Small intestine (tissue), 7 donors: ENCODE data around the gene CHMP2A. TPM values are rescaled to one million over a fixed set of nuclear protein-coding genes. Genes with fewer than 3 reads are reported as not detected.

ENCODE experiments used
- DNase-seq, 2 donors: peaks; one replicate each; pipeline versions ENCODE4 v3.0.0 to v3.0.0-alpha.2; 2013
- FAIRE-seq: peaks from 2 replicates; lab custom pipeline; 2012; peaks lifted over from hg19 to GRCh38; lab: Jason Lieb, UNC
- H3K27ac ChIP-seq, 3 donors: one replicate each; pipeline ENCODE4 v1.5.1; 2013; ENCODE audit warnings: low read length in 2 of 3, mild to moderate bottlenecking in 2 of 3, control low read depth in 1 of 3, inconsistent platforms in 1 of 3, low read depth in 1 of 3, moderate library complexity in 1 of 3
- H3K27me3 ChIP-seq, 3 donors: one replicate each; pipeline ENCODE4 v1.6.1; 2013; ENCODE audit warnings: low read length in 3 of 3, inconsistent platforms in 1 of 3; ENCODE audit not compliant: control insufficient read depth in 3 of 3, insufficient read depth in 3 of 3
- H3K36me3 ChIP-seq, 3 donors: one replicate each; pipeline ENCODE4 v1.6.1; 2013; ENCODE audit warnings: low read length in 3 of 3, inconsistent platforms in 1 of 3, low read depth in 1 of 3, mild to moderate bottlenecking in 1 of 3, moderate library complexity in 1 of 3; ENCODE audit not compliant: control insufficient read depth in 3 of 3, insufficient read depth in 2 of 3
- H3K4me1 ChIP-seq, 3 donors: one replicate each; pipeline ENCODE4 v1.6.1; 2013; ENCODE audit warnings: low read length in 2 of 3, inconsistent platforms in 1 of 3, low read depth in 1 of 3, mild to moderate bottlenecking in 1 of 3, moderate library complexity in 1 of 3; ENCODE audit not compliant: control insufficient read depth in 3 of 3, insufficient read depth in 2 of 3
- H3K4me3 ChIP-seq, 3 donors: one replicate each; pipeline ENCODE4 v1.5.1; 2013; ENCODE audit warnings: low read length in 3 of 3, control low read depth in 1 of 3, inconsistent platforms in 1 of 3, low read depth in 1 of 3, mild to moderate bottlenecking in 1 of 3, moderate library complexity in 1 of 3
- H3K9me3 ChIP-seq, 2 donors: one replicate each; pipeline ENCODE4 v1.6.1; 2013; ENCODE audit warnings: low read depth in 1 of 2, low read length in 1 of 2; ENCODE audit not compliant: control insufficient read depth in 2 of 2, insufficient read depth in 1 of 2
- WGBS, 3 donors: extraction: QIAGEN DNeasy Blood & Tissue Kit; methylation state at CpG; one replicate each; pipeline ENCODE4 v1.1.7; 2013; 5-methylcytosine and 5-hydroxymethylcytosine counted together
- polyA plus RNA-seq, 4 donors: library from polyadenylated mRNA; stranded (reverse) in 3 of 4; unstranded in 1 of 4; fragments of 200-250 nt in 3 of 4; fragments of 120-200 nt in 1 of 4; gene quantifications; one replicate each; pipeline versions ENCODE4 v1.2.1 to v1.2.3, GENCODE V29; 2013
- donor health status: healthy with polysubstance abuse.
- donor health status: control.
- donor health status: control.
- donor health status: Bipolar disorder and iron deficiency.
- donor health status: healthy.

Gene CHMP2A
- polyA plus RNA-seq, 4 donors, result 131 to 384 (median 235) TPM

DNA sequence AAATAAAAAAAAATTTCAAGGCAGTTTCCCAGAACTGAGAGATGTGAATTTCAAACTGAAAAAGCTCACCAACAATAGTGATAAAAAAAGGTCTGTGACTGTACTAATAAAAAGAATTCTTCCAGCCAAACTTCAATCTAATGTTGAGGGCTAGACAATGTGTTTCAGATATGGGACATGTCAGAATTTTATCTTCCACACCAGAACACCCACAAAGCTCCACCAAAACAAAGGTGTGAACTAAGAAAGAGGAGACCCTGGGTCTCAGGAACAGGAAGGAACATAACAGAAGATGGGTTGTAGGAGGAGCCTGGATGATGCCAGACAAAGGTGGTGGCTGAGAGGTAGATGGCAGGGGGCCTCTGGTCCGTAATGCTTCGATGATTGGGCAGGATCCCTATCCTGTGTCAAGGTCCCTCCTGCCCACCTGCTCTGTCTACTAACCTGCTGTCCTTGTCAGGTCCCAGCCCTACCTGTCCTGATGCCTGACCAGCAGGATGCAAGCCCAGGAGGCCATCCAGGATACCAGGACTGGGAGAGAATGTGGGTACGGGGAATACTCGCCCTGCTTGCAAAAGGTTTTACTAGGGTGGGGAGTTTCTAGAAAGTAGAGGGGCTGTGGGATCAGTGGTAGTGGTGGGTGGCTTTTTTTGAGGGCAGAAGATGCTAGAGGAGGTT lies 13.7 kb upstream of the CHMP2A start:
- Histone ChIP-seq H3K36me3 (peaks cover 0 to 45% (median 3%) of the 10 kb centered on the region in 3 donors), H3K4me3 (no peak overlapping the region), H3K27me3 (peaks cover 0 to 2% (median 0%) of the 10 kb centered on the region in 3 donors), H3K27ac (no peak overlapping the region), H3K4me1 (peaks cover 0 to 9% (median 5%) of the 10 kb centered on the region in 3 donors), H3K9me3 (no peaks in the 10 kb centered on the region)
- FAIRE-seq (no peak), DNase-seq (no peak)
- 95 to 99% (median 95%) methylated on average over 4 of the region's 4 CpGs for WGBS, 3 donors

DNA sequence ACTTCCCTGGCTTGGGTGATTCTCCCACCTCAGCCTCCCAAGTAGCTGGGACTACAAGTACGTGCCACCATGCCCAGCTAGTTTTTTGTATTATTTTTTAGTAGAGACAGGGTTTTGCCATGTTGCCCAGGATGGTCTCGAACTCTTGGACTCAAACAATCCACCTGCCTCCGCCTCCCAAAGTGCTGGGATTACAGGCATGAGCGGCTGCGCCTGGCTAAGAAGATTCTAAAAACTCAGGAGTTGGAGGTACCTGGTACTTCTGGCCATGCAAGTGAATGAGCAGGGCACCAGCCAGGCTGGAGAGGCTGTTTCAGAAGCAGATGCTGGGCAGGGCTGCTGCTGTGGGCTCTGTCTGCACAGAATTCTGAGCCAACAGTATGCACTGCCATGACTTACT lies 12.1 kb upstream of the CHMP2A start:
- DNase-seq, result no peak
- FAIRE-seq, result no peak
- no peak overlapping the region for H3K27ac ChIP-seq
- H3K4me1 ChIP-seq, result peaks cover 1 to 6% (median 6%) of the 10 kb centered on the region in 3 donors
- peaks cover 0 to 10% (median 0%) of the 10 kb centered on the region in 3 donors for H3K27me3 ChIP-seq
- H3K4me3 ChIP-seq, result no peak overlapping the region
- H3K9me3 ChIP-seq, result no peaks in the 10 kb centered on the region
- 95 to 97% (median 96%) methylated on average over 5 of the region's 5 CpGs for WGBS, 3 donors
- H3K36me3 ChIP-seq, result peaks cover 0 to 45% (median 3%) of the 10 kb centered on the region in 3 donors

DNA sequence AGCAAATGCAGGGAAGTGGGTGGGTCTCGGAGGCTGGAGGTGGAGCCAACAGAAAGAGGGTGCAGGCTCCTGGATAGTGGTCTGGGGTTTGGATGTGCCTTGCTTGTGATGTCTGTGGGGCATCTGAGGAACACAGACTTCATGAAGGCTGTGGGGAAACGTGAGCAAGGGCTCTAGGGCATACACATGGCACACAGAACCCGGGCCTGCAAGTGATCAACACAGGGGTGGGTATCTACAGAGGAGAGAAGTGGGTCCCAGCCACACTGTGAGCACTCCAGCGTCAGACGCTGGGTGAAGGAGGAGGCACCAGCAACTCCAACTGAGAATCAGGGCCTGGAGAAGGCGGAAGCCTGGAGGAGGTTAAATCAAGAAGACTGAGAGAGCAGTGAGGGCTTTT lies 8.9 kb upstream of the CHMP2A start:
- 60 to 80% (median 70%) methylated on average over 6 of the region's 6 CpGs for WGBS, 3 donors
- FAIRE-seq (no peak), DNase-seq (no peak)

DNA sequence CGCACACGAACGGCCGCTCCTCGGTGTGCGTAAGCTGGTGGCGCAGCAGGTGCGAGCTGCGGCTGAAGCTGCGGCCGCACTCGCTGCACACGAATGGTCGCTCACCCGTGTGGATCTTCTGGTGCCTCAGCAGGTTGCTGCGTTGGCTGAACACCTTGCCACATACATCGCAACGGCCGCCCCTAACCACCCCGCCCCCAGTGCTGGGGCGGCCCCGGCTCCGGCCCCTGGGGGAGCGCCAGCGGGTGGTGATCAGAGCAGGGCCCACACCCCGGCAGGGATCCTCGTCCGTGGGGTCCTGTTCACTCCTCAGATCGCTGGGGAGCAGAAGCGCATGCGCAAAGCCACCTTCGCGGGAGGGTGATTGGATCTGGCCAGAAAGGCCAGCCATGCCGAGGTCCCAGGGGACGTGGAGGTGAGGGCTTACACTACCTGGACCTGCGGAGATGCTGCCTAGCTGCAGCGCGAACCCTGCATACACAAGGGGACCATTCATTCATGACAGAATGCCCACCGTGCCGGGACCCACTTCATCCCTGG lies 8.2 kb upstream of the CHMP2A start:
- 2 to 5% (median 4%) methylated on average over 40 of the region's 40 CpGs for WGBS, 3 donors
- peaks cover 0 to 24% (median 8%) of the 10 kb centered on the region in 3 donors for H3K4me1 ChIP-seq
- FAIRE-seq (no peak), DNase-seq (peak; percentile 30 to 69)
- no peaks in the 10 kb centered on the region for H3K9me3 ChIP-seq
- H3K4me3 ChIP-seq, result peak overlapping the region in 2 of 3 donors; percentile 30 to 38
- peaks cover 0 to 12% (median 3%) of the 10 kb centered on the region in 3 donors for H3K36me3 ChIP-seq
- H3K27ac ChIP-seq, result peak overlapping the region in 1 of 3 donors; percentile 69
- H3K27me3 ChIP-seq, result peaks cover 0 to 18% (median 0%) of the 10 kb centered on the region in 3 donors

More for the DNA sequence above, 8.9 kb upstream of the CHMP2A start:
- Histone ChIP-seq H3K27ac (no peak overlapping the region), H3K4me3 (no peak overlapping the region), H3K36me3 (peaks cover 0 to 16% (median 3%) of the 10 kb centered on the region in 3 donors), H3K9me3 (no peaks in the 10 kb centered on the region), H3K27me3 (peaks cover 0 to 18% (median 0%) of the 10 kb centered on the region in 3 donors), H3K4me1 (peaks cover 0 to 24% (median 8%) of the 10 kb centered on the region in 3 donors)

DNA sequence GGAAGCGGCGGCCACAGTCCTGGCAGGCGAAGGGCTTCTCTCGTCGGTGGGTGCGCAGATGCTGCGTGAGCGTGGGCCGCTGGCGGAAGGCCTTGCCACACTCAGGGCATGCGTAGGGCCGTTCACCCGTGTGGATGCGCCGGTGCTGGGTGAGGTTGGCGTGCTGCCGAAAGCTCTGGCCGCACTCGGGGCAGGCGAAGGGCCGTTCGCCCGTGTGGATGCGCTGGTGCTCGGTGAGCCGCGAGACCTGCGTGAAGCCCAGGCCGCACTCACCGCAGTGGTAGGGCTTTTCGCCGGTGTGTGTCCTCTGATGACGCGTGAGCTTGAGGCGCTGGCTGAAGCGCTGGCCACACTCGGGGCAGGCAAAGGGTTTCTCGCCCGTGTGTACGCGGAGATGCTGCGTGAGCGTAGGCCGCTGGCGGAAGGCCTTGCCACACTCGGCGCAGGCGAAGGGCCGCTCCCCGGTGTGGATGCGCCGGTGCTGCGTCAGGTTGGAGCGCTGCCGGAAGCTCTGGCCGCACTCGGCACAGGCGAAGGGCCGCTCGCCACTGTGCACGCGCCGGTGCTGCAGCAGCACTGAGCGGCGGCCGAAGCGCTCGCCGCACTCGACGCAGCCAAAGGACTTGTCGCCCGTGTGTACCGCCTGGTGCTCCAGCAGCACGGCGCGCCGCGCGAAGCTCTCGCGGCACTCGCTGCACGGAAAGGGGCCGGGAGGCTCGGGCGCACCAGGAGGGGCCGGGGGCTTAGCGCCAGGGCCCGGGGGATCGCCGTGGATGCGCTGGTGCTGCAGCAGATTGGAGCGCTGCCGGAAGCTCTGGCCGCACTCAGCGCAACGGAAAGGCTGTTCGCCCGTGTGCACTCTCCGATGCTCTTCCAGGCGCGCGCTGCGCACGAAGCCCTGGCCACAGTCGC lies 7.5 kb upstream of the CHMP2A start:
- peaks cover 0 to 10% (median under 1%) of the 10 kb centered on the region in 3 donors for H3K36me3 ChIP-seq
- WGBS, 3 donors, result 5 to 7% (median 6%) methylated on average over 88 to 107 of the region's 107 CpGs
- peak overlapping the region in 2 of 3 donors; percentile 15 to 69 for H3K27ac ChIP-seq
- peaks cover 0 to 24% (median 8%) of the 10 kb centered on the region in 3 donors for H3K4me1 ChIP-seq
- DNase-seq, result peak; percentile 39 to 69
- H3K9me3 ChIP-seq, result no peaks in the 10 kb centered on the region
- H3K4me3 ChIP-seq, result peak overlapping the region; percentile 14 to 38 (median 33)
- H3K27me3 ChIP-seq, result peaks cover 0 to 18% (median 0%) of the 10 kb centered on the region in 3 donors
- no peak for FAIRE-seq

DNA sequence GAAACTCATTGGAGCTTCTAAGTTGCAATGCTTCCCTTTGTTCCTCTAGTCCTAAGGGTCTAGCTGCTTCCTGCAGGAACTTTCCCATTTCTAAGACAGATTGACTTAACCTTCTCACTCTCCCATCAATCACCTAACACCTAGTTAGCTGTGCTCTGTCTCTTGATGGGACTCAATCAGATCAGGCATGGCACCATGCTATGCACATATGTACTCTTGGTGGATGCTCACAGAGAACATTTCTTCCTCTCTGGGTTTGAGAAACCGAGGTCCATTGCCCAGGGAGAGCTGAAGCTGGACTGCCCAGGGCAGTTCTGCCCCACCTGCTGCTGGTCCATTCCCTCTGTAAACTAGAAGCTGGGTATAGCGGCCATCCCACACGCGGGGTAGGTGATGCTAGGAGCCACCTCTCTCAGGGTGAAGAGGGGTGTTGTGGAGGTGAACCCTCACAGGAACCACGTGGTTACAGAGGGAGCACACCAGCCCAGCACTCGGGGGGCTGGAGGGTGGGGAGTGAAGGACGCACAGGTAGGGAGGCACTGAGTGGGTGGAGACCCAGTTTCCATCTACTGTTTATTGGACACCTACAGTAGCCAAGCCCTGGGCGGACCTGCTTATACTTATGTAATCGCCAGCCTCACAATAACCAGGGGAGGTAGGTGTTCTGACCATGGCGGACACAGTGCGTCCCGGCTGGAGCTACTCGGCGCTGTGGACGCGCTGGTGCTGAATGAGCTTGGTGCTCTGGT lies 6.6 kb upstream of the CHMP2A start:
- DNase-seq (no peak), FAIRE-seq (no peak)
- peaks cover 0 to 10% (median 0%) of the 10 kb centered on the region in 3 donors for H3K36me3 ChIP-seq
- WGBS, 3 donors, result 44 to 56% (median 47%) methylated on average over 16 of the region's 16 CpGs
- peak overlapping the region in 2 of 3 donors; percentile 33 to 38 for H3K4me3 ChIP-seq
- peaks cover 0 to 18% (median 0%) of the 10 kb centered on the region in 3 donors for H3K27me3 ChIP-seq
- peaks cover 0 to 31% (median 8%) of the 10 kb centered on the region in 3 donors for H3K4me1 ChIP-seq
- H3K27ac ChIP-seq, result no peak overlapping the region
- no peaks in the 10 kb centered on the region for H3K9me3 ChIP-seq

DNA sequence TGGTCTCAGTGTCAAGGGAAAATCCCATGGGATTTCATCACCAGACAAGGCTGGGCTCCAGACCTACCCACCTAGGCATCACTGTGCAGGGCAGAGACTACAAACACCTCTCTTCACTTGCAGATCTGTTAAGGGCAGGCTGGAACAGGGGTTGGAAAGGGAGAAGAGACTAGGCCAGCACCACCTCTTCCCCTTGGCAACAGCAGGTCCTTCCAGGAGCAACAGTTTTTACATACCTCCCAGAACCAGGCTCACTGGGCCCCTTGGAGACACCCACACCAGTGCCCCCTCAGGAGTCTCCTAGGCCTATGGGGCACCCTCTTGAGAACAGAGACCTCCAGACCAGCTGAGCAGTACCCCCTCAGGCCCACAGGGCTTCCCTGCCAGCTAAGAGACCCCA lies 6.0 kb upstream of the CHMP2A start:
- FAIRE-seq, result no peak
- peaks cover 0 to 37% (median 8%) of the 10 kb centered on the region in 3 donors for H3K4me1 ChIP-seq
- no peaks in the 10 kb centered on the region for H3K9me3 ChIP-seq
- H3K27me3 ChIP-seq, result peaks cover 0 to 18% (median 0%) of the 10 kb centered on the region in 3 donors
- H3K27ac ChIP-seq, result no peak overlapping the region
- DNase-seq, result no peak
- peaks cover 0 to 15% (median 4%) of the 10 kb centered on the region in 3 donors for H3K36me3 ChIP-seq
- H3K4me3 ChIP-seq, result no peak overlapping the region
